RWPE1 (cell line): ENCODE data around the gene JOSD2.
A peak's percentile ranks its signal among the peaks of the same experiment; 100 is the strongest.

Experiments
- CTCF ChIA-PET: fragments of 350-600 bp; sonication (Branson Sonifier 250); formaldehyde crosslinking; extraction: SDS; loops from one replicate; lab custom pipeline; 2021; lab: Yijun Ruan, JAX
- POLR2A ChIA-PET: fragments of 400-600 bp; formaldehyde crosslinking; extraction: SDS; loops from one replicate; lab custom pipeline; 2020; ENCODE audit warnings: antibody characterized with exemption; ENCODE audit not compliant: low non-redundant PET; lab: Yijun Ruan, JAX
- DNase-seq: peaks from one replicate; pipeline ENCODE4 v3.0.0; 2012; ENCODE audit warnings: low spot score
- H3K27ac ChIP-seq: fragments of 450-650 bp; 2 replicates; pipeline ENCODE4 v1.5.1; 2017
- TF ChIP-seq, protein P1 (sequence below): fragments of 450-650 bp; conservative IDR thresholded peaks from 2 replicates; pipeline ENCODE4 v1.5.1; 2017; ENCODE audit warnings: low read depth, mild to moderate bottlenecking

Gene JOSD2

DNA sequence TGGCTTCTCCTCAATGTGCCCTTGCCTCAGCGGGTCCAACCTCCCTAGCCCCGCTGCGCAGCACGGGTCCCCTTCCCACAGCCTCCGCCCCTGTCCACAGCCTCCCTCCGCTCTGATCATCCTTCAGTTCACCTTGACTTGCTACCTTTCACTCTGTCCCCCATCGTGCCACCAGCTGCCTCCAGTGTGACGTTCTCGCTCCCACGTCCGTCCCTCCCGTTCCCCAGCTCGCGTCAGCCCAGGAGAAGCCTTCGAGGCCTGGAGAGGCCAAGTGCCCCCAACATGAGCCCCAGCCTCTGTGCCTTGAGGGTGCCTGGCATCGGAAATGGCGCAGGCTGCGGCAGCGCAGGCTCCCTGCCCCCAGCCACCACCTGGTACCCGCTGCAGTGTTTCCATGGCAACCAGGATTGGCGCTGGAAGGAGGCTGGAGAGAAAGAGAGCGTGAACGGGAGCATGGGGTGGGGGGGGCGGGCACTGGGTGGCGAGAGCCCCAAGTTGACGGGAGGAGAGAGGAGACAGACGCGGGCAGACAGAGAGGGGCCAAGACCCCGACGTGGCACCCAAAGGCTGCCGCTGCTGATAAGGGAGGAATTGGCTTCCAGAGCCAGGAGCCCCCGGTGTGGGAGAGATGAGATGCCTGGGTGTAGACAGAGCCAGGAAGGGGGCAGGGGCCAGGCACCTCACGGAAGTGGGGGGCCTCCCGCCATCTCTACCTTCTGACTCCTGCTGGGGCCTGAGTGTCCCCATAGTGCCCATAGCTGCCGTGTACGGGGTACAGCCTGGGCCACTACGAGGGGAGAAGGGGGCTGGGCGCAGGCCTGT, 3.6 kb upstream of the JOSD2 start:
- POLR2A ChIA-PET = no interaction called here

DNA sequence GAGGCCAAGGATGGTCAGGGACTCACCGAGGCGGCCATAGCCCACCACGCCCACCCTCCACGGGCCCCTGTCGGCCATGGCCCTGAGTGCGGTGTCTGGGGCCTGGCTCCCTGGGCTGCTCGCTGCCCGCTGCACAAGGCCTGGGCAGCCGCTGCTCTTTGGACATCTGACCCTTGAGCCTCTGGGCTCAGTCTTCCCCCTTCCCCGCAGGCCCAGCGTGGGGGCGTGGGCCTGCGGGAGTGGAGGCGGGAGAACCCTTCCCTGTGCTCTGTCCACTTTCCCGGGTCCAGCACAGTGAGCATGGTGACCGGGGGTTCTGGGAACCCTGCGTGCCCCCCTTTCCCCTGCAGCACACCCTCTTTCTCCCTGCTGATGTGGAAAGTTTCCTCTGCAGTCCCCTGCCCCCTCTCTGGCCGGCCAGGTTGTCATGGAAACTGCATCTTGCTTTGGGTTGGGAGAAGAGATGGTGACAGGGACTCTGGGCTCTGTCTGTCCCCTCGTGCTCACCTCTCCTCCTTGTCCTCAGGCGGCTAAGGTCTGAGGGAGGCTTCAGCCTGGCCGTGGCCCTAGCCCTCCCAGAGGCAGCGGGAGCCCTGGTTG, 2.9 kb upstream of the JOSD2 start, which contains the start of gene ASPDH:
Gene ASPDH (minus strand): TSS at position 168 of the 600 bp plus-strand sequence. CDS start 90 bp downstream, at position 78.
- TF ChIP-seq, protein P1, sequence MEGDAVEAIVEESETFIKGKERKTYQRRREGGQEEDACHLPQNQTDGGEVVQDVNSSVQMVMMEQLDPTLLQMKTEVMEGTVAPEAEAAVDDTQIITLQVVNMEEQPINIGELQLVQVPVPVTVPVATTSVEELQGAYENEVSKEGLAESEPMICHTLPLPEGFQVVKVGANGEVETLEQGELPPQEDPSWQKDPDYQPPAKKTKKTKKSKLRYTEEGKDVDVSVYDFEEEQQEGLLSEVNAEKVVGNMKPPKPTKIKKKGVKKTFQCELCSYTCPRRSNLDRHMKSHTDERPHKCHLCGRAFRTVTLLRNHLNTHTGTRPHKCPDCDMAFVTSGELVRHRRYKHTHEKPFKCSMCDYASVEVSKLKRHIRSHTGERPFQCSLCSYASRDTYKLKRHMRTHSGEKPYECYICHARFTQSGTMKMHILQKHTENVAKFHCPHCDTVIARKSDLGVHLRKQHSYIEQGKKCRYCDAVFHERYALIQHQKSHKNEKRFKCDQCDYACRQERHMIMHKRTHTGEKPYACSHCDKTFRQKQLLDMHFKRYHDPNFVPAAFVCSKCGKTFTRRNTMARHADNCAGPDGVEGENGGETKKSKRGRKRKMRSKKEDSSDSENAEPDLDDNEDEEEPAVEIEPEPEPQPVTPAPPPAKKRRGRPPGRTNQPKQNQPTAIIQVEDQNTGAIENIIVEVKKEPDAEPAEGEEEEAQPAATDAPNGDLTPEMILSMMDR = no peak
- CTCF ChIA-PET = no interaction called here
- no peak within 1 kb of the TSS for H3K27ac ChIP-seq
- POLR2A ChIA-PET = no interaction called here
- no peak for DNase-seq

More for the DNA sequence above, 3.6 kb upstream of the JOSD2 start:
- no peak for DNase-seq
- CTCF ChIA-PET = no interaction called here
- TF ChIP-seq, protein P1 = no peak
- no peak overlapping the region for H3K27ac ChIP-seq

DNA sequence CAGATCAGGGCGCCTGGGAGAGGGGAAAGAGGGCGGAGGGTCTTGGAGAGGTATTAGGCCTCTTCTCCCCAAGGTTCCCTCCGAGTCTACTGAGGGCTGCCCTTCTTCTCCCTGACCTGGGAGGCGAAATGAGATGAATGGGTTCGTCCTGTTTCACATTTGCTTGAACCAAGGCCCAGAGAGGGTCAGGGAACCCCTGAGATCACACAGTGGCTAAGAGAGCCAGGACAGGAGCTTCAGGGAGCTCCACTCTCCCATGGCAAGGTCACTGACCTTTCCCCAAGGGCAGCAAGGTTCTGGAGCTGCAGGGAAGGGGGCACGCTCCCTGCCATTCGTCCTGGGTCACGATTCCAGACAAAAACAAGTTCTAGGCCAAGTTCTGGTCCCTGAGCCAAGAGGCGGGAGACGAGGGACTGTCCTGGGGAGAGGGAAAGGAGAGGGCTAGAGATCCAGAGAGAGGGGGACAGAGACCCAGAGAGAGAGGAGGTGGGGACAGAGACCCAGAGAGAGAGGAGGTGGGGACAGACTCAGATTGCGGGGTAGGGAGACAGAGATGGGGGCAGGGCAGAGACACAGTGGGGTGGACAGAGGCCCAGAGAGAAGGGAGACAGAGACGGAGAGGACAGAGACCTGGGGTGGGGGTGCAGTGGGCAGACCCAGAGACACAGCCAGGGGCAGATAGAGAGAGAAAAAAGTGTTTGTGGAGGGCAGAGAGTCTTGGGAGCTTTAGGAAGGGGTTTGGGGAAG, 2.2 kb upstream of the JOSD2 start:
- no peak overlapping the region for H3K27ac ChIP-seq
- CTCF ChIA-PET = no interaction called here
- TF ChIP-seq, protein P1 = no peak
- POLR2A ChIA-PET = no interaction called here
- no peak for DNase-seq

DNA sequence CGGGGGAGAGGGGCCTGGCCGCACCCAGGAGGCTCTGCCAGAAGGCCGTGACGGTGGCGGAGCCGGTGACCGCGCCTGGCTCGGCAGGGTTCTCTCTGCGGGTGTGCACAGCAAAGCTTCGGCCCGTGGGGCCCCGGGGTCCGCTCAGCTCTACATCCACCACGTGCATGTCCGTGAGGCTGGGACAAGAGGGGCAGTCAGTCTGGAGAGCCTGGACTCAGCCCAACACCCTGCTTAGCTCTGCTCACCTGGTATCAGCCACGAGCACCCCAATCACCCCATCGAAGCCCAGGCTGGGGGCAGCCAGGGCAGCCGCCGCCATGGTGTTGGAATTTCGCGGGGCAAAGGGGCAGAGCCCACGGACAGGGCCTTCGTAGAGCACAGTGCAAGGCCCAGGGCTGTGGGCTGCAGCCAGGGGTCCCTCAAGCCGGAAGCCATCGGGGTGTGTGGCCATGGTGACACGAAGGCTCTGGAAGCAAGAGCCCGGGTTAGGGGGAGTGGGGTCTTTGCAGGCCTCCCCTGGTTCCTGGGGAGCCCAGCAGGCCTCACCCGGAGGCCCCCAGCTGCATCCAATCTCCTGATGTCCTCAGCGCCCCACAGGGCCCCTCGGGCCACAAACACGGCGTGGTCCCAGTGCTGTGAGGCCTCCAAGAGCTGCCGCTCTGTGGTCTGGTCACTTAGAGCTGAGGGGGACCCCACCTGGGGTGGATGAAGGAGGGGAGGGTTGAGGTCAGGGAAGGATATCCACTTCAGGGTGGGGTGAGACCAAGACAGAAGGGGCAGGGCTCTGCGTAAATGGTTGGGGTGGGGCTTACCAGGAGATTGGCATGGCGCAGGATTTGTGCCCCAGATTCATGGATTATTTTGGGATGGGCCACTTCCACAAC, 1.4 kb upstream of the JOSD2 start:
- H3K27ac ChIP-seq = peak overlapping the region; percentile 78
- DNase-seq = no peak
- TF ChIP-seq, protein P1 = no peak
- CTCF ChIA-PET = no interaction called here
- POLR2A ChIA-PET = no interaction called here

DNA sequence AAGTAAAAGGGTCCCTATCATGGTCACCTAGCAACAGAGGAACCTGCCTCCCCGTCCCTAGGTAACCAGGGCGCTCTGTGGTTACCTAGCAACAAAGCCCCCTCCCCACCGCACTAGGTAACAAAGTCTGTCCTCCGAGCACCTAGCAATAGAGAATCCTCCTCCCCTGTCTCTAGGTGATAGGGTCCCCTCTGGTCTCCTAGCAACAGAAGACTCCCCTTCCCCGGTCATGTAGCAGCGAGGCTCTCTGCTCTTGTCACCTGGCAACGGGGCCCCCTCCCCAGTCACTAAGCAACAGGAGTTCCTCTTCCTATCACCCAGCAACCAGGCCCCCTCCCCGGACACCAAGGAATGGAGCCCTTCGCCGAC, 307 bp downstream of the JOSD2 start:
- TF ChIP-seq, protein P1 = no peak
- no peak for DNase-seq
- ChIA-PET POLR2A (interaction anchor here (0.8 kb wide), 1 partner anchor 9 kb away, joined by 4 read pairs; no protein-coding TSS in a partner anchor), CTCF (no interaction called here)
- H3K27ac ChIP-seq = peak overlapping the region; percentile 78
